Tibial nerve (tissue), 4 donors: Measurements from ENCODE around the gene RTN1. TPM values are rescaled to one million over a fixed set of nuclear protein-coding genes. Genes with fewer than 3 reads are reported as not detected.

Source experiments
- DNase-seq, 2 donors: peaks; one replicate each; pipeline ENCODE4 v3.0.0-alpha.2; 2019; ENCODE audit warnings: low spot score in 2 of 2
- H3K27ac ChIP-seq, 4 donors: fragments of 200-600 bp; sonication (generic) in 3 of 4; one replicate each; pipeline ENCODE4 v1.5.1; 2017 to 2019; ENCODE audit warnings: mild to moderate bottlenecking in 1 of 4
- H3K27me3 ChIP-seq, 2 donors: fragments of 200-600 bp; sonication (generic) in 1 of 2; one replicate each; pipeline versions ENCODE4 v1.5.1 to v1.6.0; 2017 to 2019
- H3K36me3 ChIP-seq, 3 donors: fragments of 200-600 bp; sonication (generic); one replicate each; pipeline ENCODE4 v1.5.1; 2018 to 2019
- H3K4me1 ChIP-seq, 4 donors: fragments of 200-600 bp; sonication (generic) in 3 of 4; one replicate each; pipeline ENCODE4 v1.5.1; 2017 to 2019
- H3K4me3 ChIP-seq, 4 donors: fragments of 200-600 bp; sonication (generic) in 3 of 4; one replicate each; pipeline ENCODE4 v1.5.1; 2017 to 2019; ENCODE audit warnings: mild to moderate bottlenecking in 1 of 4, moderate library complexity in 1 of 4
- H3K9me3 ChIP-seq, 4 donors: fragments of 200-600 bp; sonication (generic) in 3 of 4; one replicate each; pipeline ENCODE4 v1.5.1; 2017 to 2019
- EP300 ChIP-seq, 2 donors: sonication (generic); formaldehyde crosslinking; IDR thresholded peaks; one replicate each; pipeline ENCODE4 v1.6.1; 2017; ENCODE audit warnings: antibody characterized with exemption in 2 of 2, mild to moderate bottlenecking in 1 of 2
- POLR2A ChIP-seq, 2 donors: fragments of 450-650 bp; IDR thresholded peaks; one replicate each; pipeline ENCODE4 v1.6.1; 2017; ENCODE audit warnings: antibody characterized with exemption in 2 of 2, mild to moderate bottlenecking in 2 of 2, moderate library complexity in 2 of 2
- WGBS, 2 donors: methylation state at CpG; one replicate each; pipeline ENCODE4 v1.1.5; 2018; 5-methylcytosine and 5-hydroxymethylcytosine counted together
- total RNA-seq, 4 donors: library from RNA; depleted of rRNA; stranded (reverse); fragments of >200 nt; gene quantifications; one replicate each; pipeline ENCODE4 v1.1.0, GENCODE V29; 2016
- TF ChIP-seq, protein P1 (sequence below), 5 experiments: fragments of 200-600 bp in 3 of 5; fragments of 450-650 bp in 2 of 5; sonication (generic) in 3 of 5; IDR thresholded peaks; one replicate each; pipeline ENCODE4 v1.5.1; 2016 to 2019; ENCODE audit warnings: antibody characterized with exemption in 5 of 5, mild to moderate bottlenecking in 3 of 5, moderate library complexity in 2 of 5

Gene RTN1
- total RNA-seq, 4 donors from 2014 or later, result 7.5 to 20.7 (median 14.6) TPM

DNA sequence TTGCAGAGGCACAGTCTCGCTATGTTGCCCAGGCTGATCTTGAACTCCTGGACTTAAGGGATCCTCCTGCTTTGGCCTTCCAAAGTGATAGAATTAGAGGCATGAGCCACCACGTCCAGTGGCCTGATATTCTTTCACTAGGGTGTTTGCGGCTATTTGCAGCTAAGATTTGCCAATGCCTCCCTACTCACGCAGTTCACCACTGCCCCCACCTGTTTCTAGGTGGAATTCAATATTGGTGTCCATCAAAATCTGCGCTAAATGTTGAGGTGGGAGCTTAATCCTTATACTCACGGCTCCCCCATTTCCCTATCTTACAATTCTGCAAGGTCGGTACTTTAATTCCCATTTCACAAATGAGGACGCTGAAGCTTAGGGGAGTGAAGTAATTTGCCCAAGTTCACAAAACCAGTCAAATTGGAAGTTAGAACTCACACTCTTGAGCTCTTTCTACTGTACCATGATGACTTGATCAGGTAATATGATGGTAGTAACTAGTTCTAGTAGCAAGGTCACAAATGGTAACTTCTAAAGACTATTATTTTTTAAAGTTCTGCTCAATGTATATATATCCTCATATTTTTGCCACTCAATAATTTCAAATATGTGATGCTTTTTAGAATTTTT lies 27.3 kb upstream of the RTN1 start:
- Histone ChIP-seq H3K9me3 (peaks cover 0 to 4% (median 0%) of the 10 kb centered on the region in 4 donors), H3K4me3 (no peak overlapping the region), H3K27me3 (no peaks in the 10 kb centered on the region), H3K4me1 (no peaks in the 10 kb centered on the region), H3K27ac (no peak overlapping the region), H3K36me3 (no peaks in the 10 kb centered on the region)
- TF ChIP-seq, protein P1, sequence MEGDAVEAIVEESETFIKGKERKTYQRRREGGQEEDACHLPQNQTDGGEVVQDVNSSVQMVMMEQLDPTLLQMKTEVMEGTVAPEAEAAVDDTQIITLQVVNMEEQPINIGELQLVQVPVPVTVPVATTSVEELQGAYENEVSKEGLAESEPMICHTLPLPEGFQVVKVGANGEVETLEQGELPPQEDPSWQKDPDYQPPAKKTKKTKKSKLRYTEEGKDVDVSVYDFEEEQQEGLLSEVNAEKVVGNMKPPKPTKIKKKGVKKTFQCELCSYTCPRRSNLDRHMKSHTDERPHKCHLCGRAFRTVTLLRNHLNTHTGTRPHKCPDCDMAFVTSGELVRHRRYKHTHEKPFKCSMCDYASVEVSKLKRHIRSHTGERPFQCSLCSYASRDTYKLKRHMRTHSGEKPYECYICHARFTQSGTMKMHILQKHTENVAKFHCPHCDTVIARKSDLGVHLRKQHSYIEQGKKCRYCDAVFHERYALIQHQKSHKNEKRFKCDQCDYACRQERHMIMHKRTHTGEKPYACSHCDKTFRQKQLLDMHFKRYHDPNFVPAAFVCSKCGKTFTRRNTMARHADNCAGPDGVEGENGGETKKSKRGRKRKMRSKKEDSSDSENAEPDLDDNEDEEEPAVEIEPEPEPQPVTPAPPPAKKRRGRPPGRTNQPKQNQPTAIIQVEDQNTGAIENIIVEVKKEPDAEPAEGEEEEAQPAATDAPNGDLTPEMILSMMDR (IDR thresholded peaks at IDR 0.05), result peak; percentile 26 to 64 (median 33)
- TF ChIP-seq POLR2A (IDR thresholded peaks at IDR 0.05), result no peak
- TF ChIP-seq EP300 (IDR thresholded peaks at IDR 0.05), result no peak
- peak in 1 of 2 donors; percentile 48 for DNase-seq
- WGBS, 2 donors, result 30 to 33% methylated on average over 8 of the region's 8 CpGs

DNA sequence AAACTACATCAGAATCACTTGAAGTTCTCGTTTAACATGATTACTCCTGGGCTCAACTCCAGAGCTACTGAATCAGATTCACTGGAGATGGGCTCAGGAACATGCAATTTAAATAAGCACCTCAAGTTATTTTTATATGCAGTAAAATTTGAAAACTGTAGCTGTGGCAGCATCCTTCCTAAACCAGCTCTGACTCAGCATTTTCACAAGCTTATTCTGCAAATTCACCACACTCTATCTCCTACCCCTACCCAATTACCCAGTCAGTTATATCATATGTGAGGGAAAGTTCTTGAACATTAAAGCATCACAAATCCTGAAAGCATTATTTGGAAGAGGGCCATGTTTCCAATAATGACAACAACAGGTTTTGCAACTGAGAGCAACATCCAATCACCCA lies 25.1 kb upstream of the RTN1 start:
- Histone ChIP-seq H3K27ac (no peak overlapping the region), H3K4me1 (no peaks in the 10 kb centered on the region), H3K4me3 (no peak overlapping the region), H3K36me3 (no peaks in the 10 kb centered on the region), H3K27me3 (no peaks in the 10 kb centered on the region), H3K9me3 (no peaks in the 10 kb centered on the region)
- 57 to 58% methylated on average over 1 of the region's 1 CpG for WGBS, 2 donors
- TF ChIP-seq EP300 (IDR thresholded peaks at IDR 0.05) (no peak), POLR2A (IDR thresholded peaks at IDR 0.05) (no peak)
- TF ChIP-seq, protein P1 (IDR thresholded peaks at IDR 0.05), result no peak
- DNase-seq, result no peak

DNA sequence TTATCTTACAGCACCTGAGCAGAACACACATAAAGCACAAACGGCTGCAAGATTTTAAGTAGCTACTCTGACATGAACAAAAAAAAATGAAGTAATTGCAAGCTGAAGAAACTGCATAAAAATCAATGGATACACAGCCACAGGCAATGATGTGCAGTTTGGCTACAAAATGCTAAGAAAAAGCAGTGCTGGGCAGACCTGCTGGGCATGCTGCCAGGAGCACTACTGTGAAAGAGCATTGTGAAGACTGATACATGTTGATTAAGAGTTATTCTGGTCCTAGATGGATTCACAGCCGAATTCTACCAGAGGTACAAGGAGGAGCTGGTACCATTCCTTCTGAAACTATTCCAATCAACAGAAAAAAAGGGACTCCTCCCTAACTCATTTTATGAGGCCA lies 20.1 kb upstream of the RTN1 start:
- H3K4me3 ChIP-seq, result no peak overlapping the region
- no peaks in the 10 kb centered on the region for H3K36me3 ChIP-seq
- TF ChIP-seq EP300 (IDR thresholded peaks at IDR 0.05) (no peak), POLR2A (IDR thresholded peaks at IDR 0.05) (no peak)
- TF ChIP-seq, protein P1 (IDR thresholded peaks at IDR 0.05), result no peak
- H3K27ac ChIP-seq, result no peak overlapping the region
- no peaks in the 10 kb centered on the region for H3K9me3 ChIP-seq
- DNase-seq, result no peak
- no peaks in the 10 kb centered on the region for H3K4me1 ChIP-seq
- 61 to 70% methylated on average over 2 of the region's 2 CpGs for WGBS, 2 donors
- no peaks in the 10 kb centered on the region for H3K27me3 ChIP-seq

DNA sequence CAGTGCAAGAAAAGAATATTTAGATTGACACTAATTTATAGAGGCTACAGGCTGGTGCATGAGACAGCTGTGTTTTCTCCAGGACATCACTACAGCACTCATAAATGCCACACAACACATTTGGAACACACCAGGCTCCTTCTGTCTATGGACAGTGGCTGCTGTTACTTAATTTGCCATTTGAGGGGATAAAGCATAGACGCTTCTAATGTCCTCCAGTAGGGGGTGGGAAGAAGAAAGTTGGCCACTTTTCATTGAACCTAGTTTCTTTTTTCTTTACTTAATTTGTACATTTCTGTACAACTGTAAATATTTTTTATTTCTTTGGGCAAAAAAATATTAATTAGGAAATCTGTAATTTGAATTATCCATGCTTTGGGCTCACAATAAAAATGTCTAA lies 12.4 kb upstream of the RTN1 start:
- Histone ChIP-seq H3K27me3 (no peaks in the 10 kb centered on the region), H3K27ac (no peak overlapping the region), H3K4me3 (no peak overlapping the region), H3K4me1 (no peaks in the 10 kb centered on the region), H3K36me3 (no peaks in the 10 kb centered on the region), H3K9me3 (peaks cover 0 to 13% (median 0%) of the 10 kb centered on the region in 4 donors)
- DNase-seq, result no peak
- WGBS, 2 donors, result 32 to 52% methylated on average over 1 of the region's 1 CpG
- TF ChIP-seq, protein P1 (IDR thresholded peaks at IDR 0.05), result no peak
- TF ChIP-seq EP300 (IDR thresholded peaks at IDR 0.05) (no peak), POLR2A (IDR thresholded peaks at IDR 0.05) (no peak)

DNA sequence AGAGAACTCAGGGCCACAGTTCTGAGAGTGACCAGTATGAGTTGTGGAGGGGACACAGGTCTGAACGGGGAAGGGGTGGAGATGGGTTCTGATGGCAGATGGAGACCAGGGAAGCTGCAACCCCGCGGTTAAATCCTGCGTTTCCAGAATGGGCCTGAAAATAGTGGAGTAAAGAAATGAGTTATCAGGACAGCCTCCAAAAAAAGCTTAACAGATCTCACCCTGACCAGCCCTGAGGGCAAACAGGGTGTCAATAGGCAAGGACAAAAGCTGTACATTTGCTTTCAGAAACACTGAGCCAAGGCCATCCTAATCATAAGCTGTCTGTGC lies 555 bp upstream of the RTN1 start:
- TF ChIP-seq POLR2A (IDR thresholded peaks at IDR 0.05), result no peak
- TF ChIP-seq, protein P1 (IDR thresholded peaks at IDR 0.05), result no peak
- no peak for DNase-seq
- H3K27me3 ChIP-seq, result peaks cover 0 to 47% of the 10 kb centered on the region in 2 donors

More for the DNA sequence above, 555 bp upstream of the RTN1 start:
- peak overlapping the region in 2 of 4 donors; percentile 3 to 69 for H3K27ac ChIP-seq
- 0 to 8% methylated on average over 4 of the region's 4 CpGs for WGBS, 2 donors
- peak overlapping the region; percentile 44 to 67 (median 48) for H3K4me3 ChIP-seq
- H3K36me3 ChIP-seq, result no peaks in the 10 kb centered on the region
- H3K4me1 ChIP-seq, result peaks cover 0 to 19% (median 11%) of the 10 kb centered on the region in 4 donors
- H3K9me3 ChIP-seq, result no peaks in the 10 kb centered on the region
